GM10248 (cell line): Measurements from ENCODE around the gene MATR3.

ENCODE experiments used
- CTCF ChIA-PET: fragments of 300-600 bp; sonication (Branson Sonifier 250); formaldehyde crosslinking; extraction: SDS; loops from one replicate; lab custom pipeline; 2021; ENCODE audit warnings: antibody characterized with exemption; lab: Yijun Ruan, JAX
- POLR2A ChIA-PET: fragments of 350-650 bp; sonication (Branson Sonifier 250); formaldehyde crosslinking; extraction: SDS; loops from one replicate; lab custom pipeline; 2020; ENCODE audit warnings: antibody characterized with exemption; lab: Yijun Ruan, JAX
- DNase-seq: peaks from one replicate; pipeline ENCODE4 v3.0.0; 2012; ENCODE audit errors: extremely low spot score
- TF ChIP-seq, protein P1 (sequence below): IDR thresholded peaks from 2 replicates; pipeline ENCODE4 v1.5.1; 2012; ENCODE audit warnings: mild to moderate bottlenecking, low read depth; ENCODE audit errors: extremely low read depth, missing control alignments, control extremely low read depth

Gene MATR3

DNA sequence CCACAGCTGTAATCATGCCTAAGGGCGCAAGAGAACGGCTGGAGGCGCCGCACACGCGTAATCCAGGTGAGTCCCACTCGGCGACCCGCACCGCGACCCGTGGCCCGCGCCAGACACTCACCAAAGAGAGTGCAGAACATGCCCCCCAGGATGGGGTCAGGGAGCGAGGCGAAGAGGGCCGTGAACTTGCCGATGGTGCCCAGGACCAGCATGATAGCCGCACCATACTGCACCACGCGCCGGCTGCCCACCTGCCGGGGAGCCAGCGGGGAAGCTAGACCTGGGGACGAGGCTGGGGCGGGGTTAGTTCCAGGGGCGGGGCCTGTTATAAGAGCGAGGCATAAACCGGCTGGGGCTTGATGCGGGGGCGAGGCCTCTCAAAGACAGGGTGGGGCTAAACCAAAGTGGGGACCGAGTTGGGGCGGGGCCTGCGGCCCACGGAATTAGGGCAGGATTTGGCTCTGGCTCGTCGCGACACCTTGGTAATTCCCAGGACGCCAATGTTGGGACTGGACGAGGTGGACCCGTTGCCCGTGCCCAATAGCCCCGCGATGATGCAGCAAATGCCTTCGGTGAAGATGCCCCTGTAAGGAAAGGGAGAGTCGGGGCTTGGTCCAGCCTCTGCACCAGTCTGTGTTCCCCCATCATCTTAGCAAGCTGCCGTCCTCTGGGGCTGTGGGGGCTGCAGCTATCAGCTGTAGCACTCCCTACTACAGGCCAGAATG, 84.7 kb downstream of the MATR3 start:
- CTCF ChIA-PET: interaction anchor here (1.6 kb wide), 1 partner anchor 8 kb away, joined by 5 read pairs; no protein-coding TSS in a partner anchor
- POLR2A ChIA-PET: interaction anchor here (0.5 to 1.1 kb wide), 2 partner anchors 8 to 17 kb away, joined by 4 to 8 read pairs; no protein-coding TSS in a partner anchor
- no peak for DNase-seq
- TF ChIP-seq, protein P1, sequence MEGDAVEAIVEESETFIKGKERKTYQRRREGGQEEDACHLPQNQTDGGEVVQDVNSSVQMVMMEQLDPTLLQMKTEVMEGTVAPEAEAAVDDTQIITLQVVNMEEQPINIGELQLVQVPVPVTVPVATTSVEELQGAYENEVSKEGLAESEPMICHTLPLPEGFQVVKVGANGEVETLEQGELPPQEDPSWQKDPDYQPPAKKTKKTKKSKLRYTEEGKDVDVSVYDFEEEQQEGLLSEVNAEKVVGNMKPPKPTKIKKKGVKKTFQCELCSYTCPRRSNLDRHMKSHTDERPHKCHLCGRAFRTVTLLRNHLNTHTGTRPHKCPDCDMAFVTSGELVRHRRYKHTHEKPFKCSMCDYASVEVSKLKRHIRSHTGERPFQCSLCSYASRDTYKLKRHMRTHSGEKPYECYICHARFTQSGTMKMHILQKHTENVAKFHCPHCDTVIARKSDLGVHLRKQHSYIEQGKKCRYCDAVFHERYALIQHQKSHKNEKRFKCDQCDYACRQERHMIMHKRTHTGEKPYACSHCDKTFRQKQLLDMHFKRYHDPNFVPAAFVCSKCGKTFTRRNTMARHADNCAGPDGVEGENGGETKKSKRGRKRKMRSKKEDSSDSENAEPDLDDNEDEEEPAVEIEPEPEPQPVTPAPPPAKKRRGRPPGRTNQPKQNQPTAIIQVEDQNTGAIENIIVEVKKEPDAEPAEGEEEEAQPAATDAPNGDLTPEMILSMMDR: no peak

DNA sequence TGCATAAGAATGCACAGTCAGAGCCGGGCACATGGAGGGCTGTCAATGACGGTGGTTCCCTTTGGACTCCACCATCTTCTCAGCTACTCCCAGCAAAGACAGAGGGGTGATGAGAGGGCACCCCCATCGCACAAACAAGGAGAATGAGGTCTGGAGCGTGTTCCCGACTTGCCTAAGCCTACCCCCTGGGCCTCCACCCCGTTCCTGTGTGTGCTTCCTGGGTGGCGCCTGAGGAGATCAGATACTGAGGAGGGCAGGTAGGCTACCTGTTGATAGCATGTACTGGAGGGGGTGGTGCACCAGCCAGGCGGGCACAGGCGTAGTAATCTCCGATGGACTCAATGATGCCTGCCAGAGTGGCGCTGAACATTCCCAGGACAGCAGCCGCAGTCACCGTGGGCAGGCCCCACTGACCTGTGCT, 85.4 kb downstream of the MATR3 start:
- DNase-seq: no peak
- TF ChIP-seq, protein P1: no peak
- POLR2A ChIA-PET: interaction anchor here (0.5 kb wide), 1 partner anchor 17 kb away, joined by 8 read pairs; no protein-coding TSS in a partner anchor
- CTCF ChIA-PET: no interaction called here

DNA sequence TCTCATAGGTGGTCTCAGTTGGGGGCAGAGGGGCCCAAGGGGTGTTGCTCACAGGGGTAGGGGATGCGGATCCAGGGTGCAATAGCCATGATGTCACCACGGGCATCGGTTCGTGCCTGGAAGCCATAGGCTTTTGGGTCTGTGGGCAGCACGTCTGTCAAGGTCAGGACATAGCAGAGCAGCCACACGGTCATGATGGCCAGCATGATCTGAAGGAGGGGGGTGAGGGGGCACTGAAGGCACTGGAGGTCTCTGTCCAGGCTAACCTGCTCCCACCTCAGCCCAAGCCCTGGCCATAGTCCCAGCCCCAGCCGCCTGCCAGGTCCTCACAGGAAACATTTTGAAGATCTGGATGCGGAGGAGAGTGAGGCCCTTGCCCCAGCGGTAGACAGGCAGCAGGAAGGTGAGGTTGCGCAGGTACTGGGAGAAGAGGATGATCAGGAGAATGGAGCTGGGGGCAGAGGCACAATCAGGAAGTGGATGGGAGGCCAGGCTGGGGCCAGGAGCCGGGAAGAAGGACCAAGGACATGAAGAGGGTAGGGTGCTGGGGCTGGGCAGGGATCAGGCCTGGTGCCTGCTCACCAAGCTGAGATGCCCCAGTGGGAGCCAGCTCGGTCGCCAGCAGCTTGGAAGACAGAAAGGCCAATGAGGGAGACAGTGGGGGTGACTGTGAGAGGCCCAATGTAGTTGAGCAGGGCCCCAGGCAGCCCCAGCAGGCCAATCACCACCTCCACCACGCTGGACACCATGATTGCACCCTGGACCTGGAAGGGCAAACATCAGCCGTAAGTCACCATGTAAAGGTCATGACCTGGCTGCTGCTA, 86.3 kb downstream of the MATR3 start:
- CTCF ChIA-PET: interaction anchor here (1.2 kb wide), 1 partner anchor 9 kb away, joined by 3 read pairs; no protein-coding TSS in a partner anchor
- no peak for DNase-seq
- TF ChIP-seq, protein P1: no peak
- POLR2A ChIA-PET: interaction anchor here (0.6 to 1.7 kb wide), 2 partner anchors 11 to 1050 kb away, joined by 4 read pairs; partner anchors contain the start of gene MZB1
